ENCODE measurements around the gene GABRA1.

Gene GABRA1

DNA sequence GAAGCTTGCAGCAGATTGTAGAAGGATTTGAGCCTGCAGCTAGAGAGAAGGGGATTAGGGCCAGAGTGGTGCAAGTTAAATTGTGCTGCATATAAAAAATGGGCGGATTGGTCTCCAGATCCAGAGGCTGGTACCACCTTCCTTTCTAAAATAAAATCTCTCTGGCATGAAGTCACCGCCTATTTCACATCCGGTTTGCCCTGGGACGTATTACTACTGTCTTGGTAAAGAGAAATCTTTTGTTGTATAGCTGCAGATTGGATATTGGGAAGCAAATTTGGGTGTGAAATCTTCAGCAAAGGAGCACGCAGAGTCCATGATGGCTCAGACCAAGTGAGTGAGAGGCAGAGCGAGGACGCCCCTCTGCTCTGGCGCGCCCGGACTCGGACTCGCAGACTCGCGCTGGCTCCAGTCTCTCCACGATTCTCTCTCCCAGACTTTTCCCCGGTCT lies at the start of gene GABRA1:
GABRA1 (plus strand) TSS at position 180 of the 451 bp plus-strand sequence. CDS start 2,691 bp downstream, outside the sequence.
- no peak for DNase-seq (ENCODE audit: low read depth in 2 of 2)

DNA sequence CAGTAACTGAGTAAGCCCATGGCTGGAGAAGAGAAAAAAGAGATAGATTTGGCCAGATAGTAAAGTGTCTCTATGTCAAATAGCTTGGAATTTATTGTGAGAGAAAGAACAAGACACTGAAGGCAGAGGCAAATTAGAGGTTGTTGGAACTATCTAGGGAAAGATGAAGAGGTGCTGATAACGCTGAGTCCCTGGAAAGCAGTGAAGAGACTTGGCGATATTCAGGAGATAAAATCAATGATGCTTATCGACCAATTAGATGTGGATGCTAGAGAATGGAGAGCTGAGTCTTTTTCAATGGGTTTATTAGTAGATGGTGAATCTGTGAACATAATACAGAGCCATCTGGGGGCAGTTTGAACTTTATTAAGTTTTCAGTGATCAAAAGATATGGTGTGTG lies 48.6 kb upstream of the GABRA1 start:
- DNase-seq (ENCODE audit: low read depth in 2 of 2): no peak

DNA sequence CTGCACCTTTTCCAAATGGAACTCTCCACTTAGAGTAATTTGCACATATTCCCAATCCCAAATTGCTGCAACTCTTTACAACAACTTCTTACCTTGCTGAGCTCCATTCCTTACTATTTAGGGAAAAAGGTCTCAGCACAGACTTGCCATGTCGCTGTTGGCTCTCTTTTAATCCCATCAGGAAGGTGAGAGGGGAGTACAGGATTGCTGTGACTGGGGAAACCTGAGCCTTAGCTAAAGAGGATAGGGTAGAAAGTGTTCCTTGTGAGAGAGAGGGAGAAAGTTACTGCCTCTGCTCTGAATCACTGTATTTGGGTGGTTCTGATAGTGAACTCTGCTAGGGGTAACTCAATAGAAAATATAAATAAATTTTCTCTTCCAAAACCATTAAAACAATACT lies 43.7 kb upstream of the GABRA1 start:
- DNase-seq (ENCODE audit: low read depth in 2 of 2): no peak

DNA sequence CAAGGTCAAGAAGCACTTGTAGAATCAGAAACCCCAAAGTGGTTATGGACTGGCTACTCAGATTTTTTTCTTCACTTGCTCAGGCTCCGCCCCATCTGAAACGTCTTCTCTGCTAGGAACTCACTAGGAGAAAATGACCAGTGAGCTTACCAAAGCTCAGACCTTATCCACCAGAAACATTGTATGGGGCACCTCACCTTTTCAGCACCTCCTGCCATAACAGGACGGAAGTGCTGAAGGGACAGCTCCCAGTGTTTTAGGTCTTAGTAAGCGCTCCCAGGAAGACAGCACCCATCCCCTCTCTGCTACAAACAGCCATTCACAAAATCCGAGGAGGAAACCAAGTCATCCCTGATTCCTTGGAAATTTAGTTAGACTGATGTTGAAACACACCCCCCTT lies 1.2 kb upstream of the GABRA1 start:
- no peak for DNase-seq (ENCODE audit: low read depth in 2 of 2)

DNA sequence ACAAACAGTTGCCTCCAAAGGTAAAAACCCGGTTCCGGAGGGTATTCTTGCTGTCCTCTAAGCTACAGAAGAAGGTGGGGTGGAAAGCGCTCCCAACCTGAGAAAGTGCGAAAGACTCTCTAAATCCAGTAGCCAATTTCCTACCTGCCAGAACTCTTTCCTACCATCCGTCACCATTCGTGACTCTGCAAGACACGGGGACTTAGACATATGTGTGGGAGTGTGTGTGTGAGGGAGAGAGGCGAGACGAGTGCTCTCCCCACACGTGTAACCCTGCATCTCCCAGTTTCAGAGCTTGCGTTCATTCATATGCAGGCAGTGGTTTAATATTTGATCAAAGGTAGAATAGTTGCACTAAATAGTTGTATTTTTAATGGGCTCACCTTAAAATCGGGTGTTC lies 473 bp upstream of the GABRA1 start:
- DNase-seq (ENCODE audit: low read depth in 2 of 2): no peak

DNA sequence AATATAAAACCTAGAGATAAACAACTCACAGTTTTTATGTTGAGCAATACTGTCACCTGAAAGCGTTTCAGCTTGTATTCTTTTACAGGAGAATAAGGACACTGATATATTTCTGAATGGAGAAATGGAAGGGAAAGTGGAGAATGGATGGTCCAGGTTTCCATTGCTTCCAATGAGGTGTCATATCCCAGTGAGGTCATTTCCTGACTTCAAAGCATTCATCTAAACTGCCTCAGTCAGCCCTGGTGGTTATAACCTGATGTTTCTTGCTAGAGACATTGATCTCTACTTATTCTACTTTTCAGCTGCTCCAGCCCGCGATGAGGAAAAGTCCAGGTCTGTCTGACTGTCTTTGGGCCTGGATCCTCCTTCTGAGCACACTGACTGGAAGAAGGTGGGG lies 2.6 kb downstream of the GABRA1 start:
- DNase-seq (ENCODE audit: low read depth in 2 of 2): no peak

DNA sequence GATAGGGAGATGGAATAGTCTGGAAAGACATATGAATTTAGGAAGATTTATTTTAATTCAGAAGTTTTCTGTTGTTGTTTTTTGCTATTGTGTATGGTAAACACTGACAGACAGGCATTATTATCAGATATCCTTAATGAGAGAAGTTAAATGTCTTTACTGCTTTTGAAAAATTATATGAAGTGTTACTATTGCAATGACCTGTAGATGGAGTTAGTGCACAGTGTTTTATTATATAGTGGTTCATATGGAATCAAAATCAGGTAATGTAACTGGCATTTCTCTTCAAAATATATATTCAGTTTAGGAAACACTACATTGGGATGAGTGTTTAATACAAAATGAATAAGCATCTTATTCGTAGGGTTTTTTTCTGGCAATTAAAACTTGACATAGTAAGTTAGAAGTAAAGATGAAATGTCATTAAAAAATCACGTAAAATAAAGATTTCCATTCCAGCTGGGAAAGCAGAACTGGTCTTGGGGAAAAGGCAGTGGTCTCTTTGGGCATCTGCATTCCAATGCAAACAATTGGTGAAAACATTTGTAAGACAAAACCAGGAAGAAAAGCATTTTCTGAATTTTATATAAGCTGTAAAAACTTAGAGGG lies 3.9 kb downstream of the GABRA1 start:
- DNase-seq (ENCODE audit: low read depth in 2 of 2): no peak

DNA sequence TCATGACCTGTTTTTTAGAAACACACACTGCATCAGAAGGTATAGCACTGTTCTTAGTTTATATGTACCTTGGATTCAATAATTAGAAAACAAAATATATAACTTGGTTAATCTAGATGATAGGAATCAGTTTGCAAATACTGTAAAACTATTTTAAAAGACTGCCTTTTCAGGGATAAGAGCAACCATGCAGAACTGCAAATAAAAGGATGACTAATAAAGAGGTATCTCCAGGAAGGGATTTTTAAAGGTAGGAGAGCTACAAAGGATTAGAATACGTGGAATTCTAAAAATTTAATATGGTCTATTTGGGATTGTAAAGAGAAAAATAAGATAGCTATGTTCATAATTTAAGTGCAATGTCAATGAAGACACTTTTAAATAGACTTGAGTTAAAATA lies 9.4 kb downstream of the GABRA1 start:
- no peak for DNase-seq (ENCODE audit: low read depth in 2 of 2)

DNA sequence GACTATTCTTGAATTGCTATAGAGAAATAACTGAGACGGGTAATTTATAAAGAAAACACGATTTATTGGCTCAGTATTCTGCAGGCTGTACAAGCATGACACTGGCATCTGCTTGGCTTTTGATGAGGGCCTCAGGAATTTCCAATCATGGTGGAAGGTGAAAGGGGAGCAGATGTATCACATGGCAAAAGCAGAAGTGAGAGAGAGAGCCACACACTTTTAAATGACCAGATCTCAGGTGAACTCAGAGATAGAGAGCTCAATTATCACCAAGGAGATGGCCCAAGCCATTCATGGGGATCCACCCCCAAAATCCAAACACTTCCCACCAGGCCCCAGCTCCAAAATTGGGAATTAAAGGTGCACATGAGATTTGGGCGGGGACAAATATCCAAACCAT lies 15.3 kb downstream of the GABRA1 start:
- DNase-seq (ENCODE audit: low read depth in 2 of 2): no peak

DNA sequence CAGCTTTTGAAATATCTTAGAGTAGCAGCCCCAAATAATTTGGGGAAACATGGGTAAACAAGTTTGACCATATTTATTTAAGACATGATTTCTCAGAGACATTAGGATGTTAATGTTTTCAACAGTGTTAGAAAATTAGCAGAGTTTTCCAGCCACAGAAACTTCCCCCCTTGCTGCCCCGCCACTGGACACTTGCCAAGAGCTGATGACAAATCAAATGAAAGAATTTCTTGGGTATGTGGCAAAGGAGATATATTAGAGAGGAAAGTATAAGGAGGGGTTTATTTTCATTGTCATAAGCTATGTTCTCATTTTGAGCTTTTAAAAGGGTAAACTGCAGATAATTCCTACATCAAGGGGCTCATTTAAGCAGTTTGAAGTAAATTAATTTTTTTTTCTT lies 15.9 kb downstream of the GABRA1 start:
- no peak for DNase-seq (ENCODE audit: low read depth in 2 of 2)

GRCh38 chr5:161865510-161865909 lies 17.6 kb downstream of the GABRA1 start:
- DNase-seq (ENCODE audit: low read depth in 2 of 2): no peak

- no peak for DNase-seq (ENCODE audit: low read depth in 2 of 2)
Observed at GRCh38 chr5:161889971-161890370, 42.1 kb downstream of the GABRA1 start.

DNA sequence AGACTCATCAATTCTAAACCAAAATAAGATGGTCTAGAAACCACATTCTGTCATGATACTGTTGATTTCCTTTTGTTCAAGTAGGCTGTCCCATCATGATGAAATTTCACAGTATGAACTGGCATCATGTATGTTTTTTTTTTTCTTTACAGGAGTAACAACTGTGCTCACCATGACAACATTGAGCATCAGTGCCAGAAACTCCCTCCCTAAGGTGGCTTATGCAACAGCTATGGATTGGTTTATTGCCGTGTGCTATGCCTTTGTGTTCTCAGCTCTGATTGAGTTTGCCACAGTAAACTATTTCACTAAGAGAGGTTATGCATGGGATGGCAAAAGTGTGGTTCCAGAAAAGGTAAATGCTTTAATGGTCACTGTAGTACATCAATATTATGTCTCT lies 47.6 kb downstream of the GABRA1 start:
- no peak for DNase-seq (ENCODE audit: low read depth in 2 of 2)

- no peak for DNase-seq (ENCODE audit: low read depth in 2 of 2)
Observed at GRCh38 chr5:161897033-161897432, 49.1 kb downstream of the GABRA1 start.

GRCh38 chr5:161899590-161899989 lies 51.7 kb downstream of the GABRA1 start:
- DNase-seq (ENCODE audit: low read depth in 2 of 2): no peak

DNA sequence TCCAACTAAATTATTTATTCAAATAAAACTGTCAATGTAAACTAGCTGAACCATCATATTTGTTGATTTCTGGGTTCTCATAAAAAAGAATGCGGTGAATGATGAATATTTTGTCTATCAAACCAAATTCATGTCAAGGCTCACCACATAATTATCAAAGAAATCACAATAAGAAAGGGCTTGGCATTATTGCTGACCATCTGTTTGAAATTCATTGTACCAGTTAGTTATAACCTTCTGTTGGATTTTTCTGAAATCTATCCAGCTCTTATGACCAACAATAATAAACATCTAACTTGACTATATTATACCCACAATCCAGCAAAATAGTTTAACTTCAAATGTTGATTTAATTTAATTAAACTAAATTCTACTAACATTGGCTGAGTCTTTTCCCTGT lies 53.1 kb downstream of the GABRA1 start:
- no peak for DNase-seq (ENCODE audit: low read depth in 2 of 2)

- no peak for DNase-seq (ENCODE audit: low read depth in 2 of 2)
Observed at GRCh38 chr5:161921781-161922180, 73.9 kb downstream of the GABRA1 start.

DNA sequence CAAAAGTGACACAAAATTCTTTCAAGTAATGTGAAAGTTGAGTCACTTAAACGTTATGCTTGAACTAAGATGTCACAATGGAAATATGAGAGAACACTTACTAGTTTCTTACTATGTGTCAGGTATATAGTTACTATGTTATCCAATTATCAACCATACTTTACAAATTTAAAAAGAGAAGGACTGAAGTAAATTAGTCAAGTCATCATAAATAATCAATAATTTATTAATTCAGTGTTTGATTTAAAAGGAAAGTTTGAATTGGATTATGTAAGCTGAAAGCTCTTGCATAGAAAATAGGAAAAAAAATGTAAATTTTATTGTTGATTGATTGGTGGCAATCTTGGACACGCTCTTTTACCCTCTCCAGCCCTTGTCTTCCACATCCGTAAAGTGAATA lies 76.3 kb downstream of the GABRA1 start:
- DNase-seq (ENCODE audit: low read depth in 2 of 2): no peak

DNA sequence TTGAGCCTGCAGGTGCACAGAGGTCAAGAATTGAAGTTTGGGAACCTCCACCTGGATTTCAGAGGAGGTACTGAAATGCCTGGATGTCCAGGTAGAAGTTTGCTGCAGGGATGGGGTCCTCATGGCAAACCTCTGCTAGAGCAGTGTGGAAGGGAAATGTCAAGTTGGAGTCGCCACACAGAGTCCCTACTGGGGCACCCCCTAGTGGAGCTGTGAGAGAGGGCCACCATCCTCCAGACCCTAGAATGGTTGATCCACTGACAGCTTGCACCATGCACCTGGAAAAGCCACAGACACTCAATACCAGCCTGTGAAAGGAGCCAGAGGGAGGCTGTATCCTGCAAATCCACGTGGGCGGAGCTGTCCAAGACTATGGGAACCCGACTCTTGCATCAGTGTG lies 78.0 kb downstream of the GABRA1 start:
- no peak for DNase-seq (ENCODE audit: low read depth in 2 of 2)

GRCh38 chr5:161934486-161934885 lies 86.6 kb downstream of the GABRA1 start:
- DNase-seq (ENCODE audit: low read depth in 2 of 2): no peak

DNA sequence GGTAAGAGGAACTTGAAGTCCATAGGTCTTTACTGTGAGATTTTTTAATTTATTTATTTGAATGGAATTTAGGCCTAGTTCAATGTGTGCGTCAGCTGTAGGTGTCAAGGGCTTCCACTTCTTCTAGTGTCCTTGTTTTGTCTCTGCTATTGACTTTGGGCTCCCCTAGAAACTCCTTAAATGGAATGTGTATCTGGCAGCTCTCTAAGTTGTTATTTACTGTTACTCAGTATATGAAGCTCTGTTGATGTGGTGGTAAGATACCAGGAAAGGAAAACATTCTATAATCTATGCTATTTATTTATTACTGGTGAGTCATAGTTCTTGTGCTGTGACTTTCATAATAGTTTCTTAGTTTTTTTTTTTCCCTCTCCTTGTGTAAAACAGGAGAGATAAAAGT lies 97.1 kb downstream of the GABRA1 start:
- no peak for DNase-seq (ENCODE audit: low read depth in 2 of 2)

GRCh38 chr5:161946911-161947310 lies 99.0 kb downstream of the GABRA1 start:
- DNase-seq (ENCODE audit: low read depth in 2 of 2): no peak

Measured in stimulated activated CD4-positive, alpha-beta T cell treated with anti-CD3 and anti-CD28 coated beads, Interleukin-1b, Interleukin-23, amount 100 ng/mL, for 4 hours (primary cell).